Gastroesophageal sphincter (tissue), 3 donors: ENCODE measurements around the gene SLC26A3.

ENCODE experiments used
- POLR2A ChIP-seq, 2 donors: fragments of 450-650 bp; IDR thresholded peaks; one replicate each; pipeline ENCODE4 v1.6.1; 2017; ENCODE audit warnings: antibody characterized with exemption in 2 of 2, mild to moderate bottlenecking in 2 of 2, moderate library complexity in 1 of 2
- POLR2AphosphoS5 ChIP-seq: sonication (generic); formaldehyde crosslinking; IDR thresholded peaks from one replicate; pipeline ENCODE4 v1.6.1; 2017; ENCODE audit warnings: antibody characterized with exemption
- TF ChIP-seq, protein P1 (sequence below), 4 experiments: fragments of 200-600 bp in 2 of 4; fragments of 450-650 bp in 2 of 4; sonication (generic) in 1 of 4; IDR thresholded peaks; one replicate each; pipeline ENCODE4 v1.5.1; 2017 to 2019; ENCODE audit warnings: antibody characterized with exemption in 4 of 4, mild to moderate bottlenecking in 2 of 4, moderate library complexity in 2 of 4

GRCh38 chr7:107773027-107773426, 30.0 kb downstream of the SLC26A3 start:
- TF ChIP-seq POLR2AphosphoS5, result no peak
- no peak for TF ChIP-seq POLR2A (IDR thresholded peaks at IDR 0.05)
- TF ChIP-seq, protein P1, sequence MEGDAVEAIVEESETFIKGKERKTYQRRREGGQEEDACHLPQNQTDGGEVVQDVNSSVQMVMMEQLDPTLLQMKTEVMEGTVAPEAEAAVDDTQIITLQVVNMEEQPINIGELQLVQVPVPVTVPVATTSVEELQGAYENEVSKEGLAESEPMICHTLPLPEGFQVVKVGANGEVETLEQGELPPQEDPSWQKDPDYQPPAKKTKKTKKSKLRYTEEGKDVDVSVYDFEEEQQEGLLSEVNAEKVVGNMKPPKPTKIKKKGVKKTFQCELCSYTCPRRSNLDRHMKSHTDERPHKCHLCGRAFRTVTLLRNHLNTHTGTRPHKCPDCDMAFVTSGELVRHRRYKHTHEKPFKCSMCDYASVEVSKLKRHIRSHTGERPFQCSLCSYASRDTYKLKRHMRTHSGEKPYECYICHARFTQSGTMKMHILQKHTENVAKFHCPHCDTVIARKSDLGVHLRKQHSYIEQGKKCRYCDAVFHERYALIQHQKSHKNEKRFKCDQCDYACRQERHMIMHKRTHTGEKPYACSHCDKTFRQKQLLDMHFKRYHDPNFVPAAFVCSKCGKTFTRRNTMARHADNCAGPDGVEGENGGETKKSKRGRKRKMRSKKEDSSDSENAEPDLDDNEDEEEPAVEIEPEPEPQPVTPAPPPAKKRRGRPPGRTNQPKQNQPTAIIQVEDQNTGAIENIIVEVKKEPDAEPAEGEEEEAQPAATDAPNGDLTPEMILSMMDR (IDR thresholded peaks at IDR 0.05), result no peak
